GM19240 (cell line): ENCODE data around the gene GMNC.

ENCODE experiments used
- DNase-seq: peaks from one replicate; pipeline ENCODE4 v3.0.0; 2011; ENCODE audit warnings: low spot score; ENCODE audit not compliant: insufficient read length

The GMNC gene

DNA sequence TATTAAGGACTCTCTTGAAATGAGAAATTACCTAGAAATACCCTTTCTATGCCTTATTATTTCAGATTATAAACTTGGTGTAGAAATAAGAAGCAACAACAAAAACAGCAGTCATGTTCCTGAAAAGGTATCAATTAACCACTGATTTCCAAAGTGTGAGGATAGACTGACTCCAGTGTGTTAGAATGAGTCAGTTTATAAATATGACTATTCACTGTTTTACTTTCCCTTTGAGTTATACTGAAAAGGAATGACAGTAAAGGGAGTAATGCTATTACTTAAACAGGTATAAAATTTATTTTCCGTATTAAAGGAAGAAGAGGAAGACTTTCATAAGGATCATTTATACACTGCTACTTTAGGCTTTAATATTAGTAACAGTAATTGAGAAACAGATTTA is 12.9 kb downstream of the GMNC start:
- no peak for DNase-seq

DNA sequence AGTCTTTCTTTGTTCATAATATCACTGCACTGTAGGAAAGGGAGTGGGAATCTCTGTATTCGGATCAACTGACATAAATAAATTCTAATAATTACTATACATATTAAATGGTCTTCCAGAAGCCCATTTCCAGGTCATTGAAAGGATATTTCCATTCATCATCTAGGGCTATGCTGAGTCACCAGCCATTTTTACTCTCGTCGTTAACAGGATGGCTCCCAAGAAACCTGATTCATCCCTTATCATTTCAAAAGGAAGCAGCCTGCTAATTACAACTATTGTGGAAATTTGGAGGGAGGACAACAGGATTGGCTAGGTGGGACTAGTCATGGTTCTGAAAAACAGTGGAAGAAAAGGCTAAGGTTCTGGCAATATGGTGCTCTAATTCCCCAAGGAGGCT is 13.6 kb downstream of the GMNC start:
- DNase-seq = no peak

GRCh38 chr3:190847436-190847835 is 15.1 kb downstream of the GMNC start:
- no peak for DNase-seq

GRCh38 chr3:190840146-190840545 is 22.3 kb downstream of the GMNC start:
- no peak for DNase-seq

GRCh38 chr3:190831225-190831624 is 31.3 kb downstream of the GMNC start:
- DNase-seq = no peak

DNA sequence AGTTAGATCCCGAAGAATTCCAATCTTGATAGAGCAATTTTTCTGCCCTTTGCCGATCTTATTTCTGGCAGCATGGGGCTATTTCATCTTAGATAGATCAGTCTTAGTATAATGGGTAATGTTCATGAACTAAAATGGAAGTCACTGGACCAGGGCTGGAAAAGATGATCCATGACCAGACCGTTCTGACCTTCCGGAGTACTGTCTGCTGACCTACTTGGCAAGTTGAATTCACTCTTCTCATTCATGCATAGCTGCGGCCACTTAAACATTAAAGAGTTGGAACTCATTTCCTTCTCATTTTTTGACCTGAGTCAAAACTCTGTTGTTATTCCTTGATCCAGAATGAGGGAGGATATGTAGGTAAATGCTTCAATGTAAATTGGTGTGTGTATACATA is 32.5 kb downstream of the GMNC start:
- DNase-seq = no peak

DNA sequence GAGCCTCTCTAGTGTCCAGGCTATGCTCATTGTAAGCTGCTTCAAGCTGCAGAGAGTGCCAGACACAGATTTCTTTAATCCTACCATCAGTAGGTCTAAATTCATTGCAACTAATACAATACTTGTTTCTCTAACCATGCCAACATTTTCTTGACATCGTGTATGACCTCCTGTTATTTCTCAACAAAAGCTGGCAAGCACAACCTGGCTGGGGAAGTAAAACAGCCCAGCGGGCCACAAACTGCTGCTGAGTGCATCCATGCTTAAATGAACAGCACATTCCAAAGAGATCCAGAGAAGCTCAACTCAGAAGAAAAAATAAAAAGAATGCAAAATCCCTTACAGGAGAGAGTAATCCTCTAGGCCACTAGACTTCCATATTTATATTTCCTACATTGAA is 36.5 kb downstream of the GMNC start:
- DNase-seq = no peak

DNA sequence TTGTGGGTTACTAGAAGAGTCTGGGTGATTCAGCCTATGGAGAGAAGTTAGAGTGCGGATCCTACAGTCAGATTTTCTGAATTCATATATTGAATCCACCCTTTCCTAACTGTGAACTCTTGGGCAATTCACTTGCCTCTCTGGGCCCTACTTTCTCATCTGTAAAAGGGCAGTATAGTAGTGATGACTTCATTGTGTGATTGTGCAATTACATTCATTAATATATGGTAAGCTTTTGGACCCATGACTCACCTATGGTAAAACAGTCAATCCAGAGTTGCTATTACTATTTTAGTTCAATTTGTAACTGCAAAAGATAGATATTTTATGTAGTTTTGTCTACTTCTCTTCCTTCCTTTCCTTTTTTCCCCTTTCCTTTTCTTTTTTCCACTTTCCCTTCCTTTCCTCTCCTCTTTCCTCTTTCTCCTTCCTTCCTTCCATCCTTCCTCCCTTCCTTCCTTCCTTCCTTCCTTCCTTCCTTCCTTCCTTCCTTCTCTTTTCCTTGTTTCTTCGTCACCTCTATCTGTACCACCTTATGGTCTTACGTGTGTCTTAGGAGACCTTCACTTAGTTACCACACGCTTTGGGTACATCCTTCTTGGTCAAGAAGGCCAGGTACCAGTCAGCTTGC is 37.0 kb downstream of the GMNC start:
- no peak for DNase-seq

DNA sequence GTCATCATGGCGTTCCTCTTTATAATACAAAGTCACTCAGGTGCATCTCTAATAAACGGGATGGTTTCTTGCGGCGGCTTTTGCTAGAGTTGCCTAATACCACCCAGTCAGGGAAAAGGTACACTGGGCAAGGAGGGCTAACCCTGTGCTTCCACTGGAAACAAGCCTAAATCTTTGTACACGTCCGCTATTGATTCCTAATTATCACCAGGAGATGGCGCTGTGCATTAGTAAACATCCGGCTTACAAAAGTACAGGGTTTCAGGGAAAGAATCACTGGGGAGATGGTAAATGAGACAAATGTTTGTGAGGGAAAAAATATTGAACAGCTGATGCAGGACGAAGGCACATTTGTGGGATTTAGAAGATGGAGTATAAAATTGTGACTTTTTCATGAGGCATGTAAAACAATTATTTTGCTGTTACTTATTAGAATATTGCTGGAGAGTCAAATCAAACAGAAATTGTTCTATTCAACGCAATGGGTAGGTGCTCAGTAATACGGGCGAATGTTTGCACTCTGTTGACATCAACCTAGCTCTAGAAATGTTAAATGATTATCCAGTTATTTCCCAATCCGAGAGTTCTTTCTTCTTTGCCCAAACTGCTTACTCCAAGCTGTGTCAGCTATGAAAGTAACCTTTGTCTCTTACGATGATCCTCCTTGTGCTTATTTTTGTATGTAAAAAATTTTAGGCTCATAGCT is 50.6 kb downstream of the GMNC start:
- no peak for DNase-seq

GRCh38 chr3:190810957-190811356 is 51.5 kb downstream of the GMNC start:
- no peak for DNase-seq

- no peak for DNase-seq
Measured at GRCh38 chr3:190809351-190809750, 53.1 kb downstream of the GMNC start.

GRCh38 chr3:190807719-190808375 is 54.6 kb downstream of the GMNC start:
- DNase-seq = no peak
